ENCODE measurements around the gene TTLL1. TPM values are rescaled to one million over a fixed set of nuclear protein-coding genes. Genes with fewer than 3 reads are reported as not detected.
A peak's percentile ranks its signal among the peaks of the same experiment; 100 is the strongest.

TTLL1 gene
- polyA plus RNA-seq, 6 donors from 2014 or later = 0.60 to 4.1 (median 2.7) TPM

- no peak for DNase-seq
- Mint-ChIP-seq H3K4me1 (peaks cover 40 to 79% (median 74%) of the 10 kb centered on the region in 3 donors), H3K36me3 (no peaks in the 10 kb centered on the region), H3K9me3 (no peaks in the 10 kb centered on the region), H3K27ac (peak overlapping the region in 1 of 6 donors; percentile 66), H3K4me3 (peak overlapping the region in 1 of 8 donors; percentile 99), H3K27me3 (no peaks in the 10 kb centered on the region)
- ATAC-seq (ENCODE audit: low read depth in 2 of 2) = no peak
These were observed 78.1 kb downstream of the TTLL1 start for GRCh38 chr22:43011079-43011478.

DNA sequence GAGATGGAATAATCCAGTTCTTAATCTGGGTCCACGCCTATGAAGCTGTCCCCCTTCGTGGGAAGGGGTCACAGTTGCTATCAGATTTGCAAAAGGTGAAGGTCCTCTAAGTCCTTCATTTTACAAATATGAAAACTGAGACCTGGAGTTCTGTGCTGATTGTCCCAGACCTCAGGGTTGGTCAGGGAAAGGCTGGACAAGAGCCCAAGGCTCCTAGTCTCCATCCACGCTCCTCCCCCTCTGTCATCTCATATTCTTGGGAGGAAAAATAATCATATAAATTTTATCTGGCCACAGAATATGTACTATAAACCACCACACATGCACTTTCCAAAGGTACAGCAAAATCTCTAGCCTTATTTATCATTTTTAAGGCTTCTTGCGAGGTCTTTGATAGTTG lies 79.7 kb downstream of the TTLL1 start:
- Mint-ChIP-seq H3K9me3 (no peaks in the 10 kb centered on the region), H3K4me3 (no peak overlapping the region), H3K36me3 (no peaks in the 10 kb centered on the region), H3K27me3 (no peaks in the 10 kb centered on the region), H3K27ac (no peak overlapping the region), H3K4me1 (peaks cover 42 to 85% (median 77%) of the 10 kb centered on the region in 3 donors)
- DNase-seq (no peak), ATAC-seq (ENCODE audit: low read depth in 2 of 2) (no peak)

DNA sequence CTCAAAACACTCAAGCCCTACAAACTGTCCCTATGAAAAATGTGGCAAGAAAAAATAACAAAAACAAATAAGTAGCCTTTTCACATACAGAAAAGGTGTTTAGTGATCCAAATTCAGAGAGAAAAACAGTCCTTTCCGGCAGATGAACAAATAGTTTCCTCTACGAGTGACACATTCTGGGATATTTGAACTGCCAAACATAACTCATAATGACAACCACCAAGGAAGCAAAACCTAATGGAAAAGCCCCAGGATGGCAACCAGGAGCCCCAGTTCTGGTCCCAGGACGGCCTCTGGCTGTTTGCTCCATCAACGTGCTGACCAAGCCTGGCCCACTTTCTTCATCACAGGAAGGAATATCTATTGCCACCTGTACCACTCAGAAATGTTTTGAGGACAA lies 80.3 kb downstream of the TTLL1 start:
- Mint-ChIP-seq H3K4me3 (no peak overlapping the region), H3K27me3 (no peaks in the 10 kb centered on the region), H3K4me1 (peaks cover 42 to 87% (median 77%) of the 10 kb centered on the region in 3 donors), H3K36me3 (no peaks in the 10 kb centered on the region), H3K27ac (peak overlapping the region in 1 of 6 donors; percentile 18), H3K9me3 (no peaks in the 10 kb centered on the region)
- ATAC-seq (ENCODE audit: low read depth in 2 of 2) = no peak
- no peak for DNase-seq

DNA sequence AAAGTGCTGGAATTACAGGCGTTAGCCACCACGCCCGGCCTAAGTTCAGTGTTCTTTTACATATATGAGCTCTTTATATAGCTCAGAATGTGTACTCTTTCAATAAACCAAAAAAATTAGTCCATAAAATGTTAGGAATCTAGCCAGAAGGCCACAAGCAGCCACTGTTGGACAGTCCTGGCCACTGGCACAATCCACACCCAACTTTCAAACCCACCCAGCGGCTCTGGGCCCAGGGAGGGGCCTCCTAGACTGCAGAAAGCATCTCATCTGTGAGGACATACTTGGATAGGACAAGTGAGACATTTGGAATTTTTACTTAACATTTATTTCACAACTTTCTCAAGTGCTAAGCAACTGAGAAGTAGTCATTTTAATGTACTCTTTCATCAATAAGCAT lies 80.7 kb downstream of the TTLL1 start:
- Mint-ChIP-seq H3K27ac (peak overlapping the region in 1 of 6 donors; percentile 18), H3K36me3 (no peaks in the 10 kb centered on the region), H3K27me3 (no peaks in the 10 kb centered on the region), H3K4me3 (no peak overlapping the region), H3K9me3 (no peaks in the 10 kb centered on the region), H3K4me1 (peaks cover 42 to 87% (median 77%) of the 10 kb centered on the region in 3 donors)
- no peak for ATAC-seq (ENCODE audit: low read depth in 2 of 2)
- DNase-seq = no peak

- Mint-ChIP-seq H3K4me1 (peaks cover 36 to 87% (median 74%) of the 10 kb centered on the region in 3 donors), H3K27ac (peak overlapping the region in 3 of 6 donors; percentile 38 to 74 (median 53)), H3K36me3 (no peaks in the 10 kb centered on the region), H3K27me3 (no peaks in the 10 kb centered on the region), H3K9me3 (no peaks in the 10 kb centered on the region), H3K4me3 (no peak overlapping the region)
- no peak for ATAC-seq (ENCODE audit: low read depth in 2 of 2)
- DNase-seq = no peak
These were observed 81.6 kb downstream of the TTLL1 start for GRCh38 chr22:43007519-43008102.

DNA sequence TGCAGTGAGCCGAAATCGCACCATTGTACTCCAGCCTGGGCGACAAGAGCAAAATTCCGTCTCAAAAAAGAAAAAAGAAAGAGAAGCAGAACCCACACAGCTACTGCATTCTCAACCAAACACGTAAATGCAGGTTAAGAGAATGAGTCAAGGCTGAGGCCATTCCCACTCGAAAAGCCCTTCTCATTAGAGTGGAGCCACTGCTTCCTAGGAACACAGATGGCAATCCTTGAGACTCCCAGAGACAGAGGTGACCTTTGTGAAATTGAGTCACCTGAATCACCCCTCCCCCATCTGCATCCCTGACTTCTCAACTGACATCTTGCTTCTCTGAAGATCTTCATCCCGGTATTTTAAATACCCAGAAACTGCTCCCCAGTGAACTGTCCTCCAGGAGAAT lies 82.4 kb downstream of the TTLL1 start:
- H3K4me3 Mint-ChIP-seq = no peak overlapping the region

DNA sequence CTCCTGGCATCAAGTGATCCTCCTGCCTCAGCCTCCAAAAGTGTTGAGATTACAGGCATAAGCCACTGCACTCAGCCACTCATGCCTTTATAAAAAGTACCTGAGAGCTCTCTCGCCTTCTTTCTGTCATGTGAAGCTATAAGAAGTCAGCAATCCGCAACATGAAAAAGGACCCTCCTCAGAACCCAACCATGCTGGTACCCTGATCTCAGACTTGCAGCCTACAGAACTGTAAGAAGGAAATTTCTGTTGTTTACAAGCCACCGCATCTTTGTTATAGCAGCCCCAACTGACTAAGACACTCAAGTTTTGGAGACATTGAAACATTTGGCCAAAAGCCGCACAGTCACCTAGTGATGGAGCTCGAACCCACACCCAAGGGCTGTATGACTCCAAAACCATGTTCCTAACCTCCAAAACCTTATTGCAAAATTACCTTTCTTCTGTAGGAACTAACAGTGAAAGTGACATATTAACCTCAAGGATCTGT lies 83.1 kb downstream of the TTLL1 start:
- ATAC-seq (ENCODE audit: low read depth in 2 of 2) (no peak), DNase-seq (no peak)
- peak overlapping the region in 1 of 8 donors; percentile 24 for H3K4me3 Mint-ChIP-seq
- peaks cover 45 to 89% (median 77%) of the 10 kb centered on the region in 3 donors for H3K4me1 Mint-ChIP-seq
- no peaks in the 10 kb centered on the region for H3K27me3 Mint-ChIP-seq
- peak overlapping the region in 1 of 6 donors; percentile 26 for H3K27ac Mint-ChIP-seq
- no peaks in the 10 kb centered on the region for H3K9me3 Mint-ChIP-seq
- H3K36me3 Mint-ChIP-seq = no peaks in the 10 kb centered on the region

More for the DNA sequence above, 82.4 kb downstream of the TTLL1 start:
- Mint-ChIP-seq H3K27me3 (no peaks in the 10 kb centered on the region), H3K9me3 (no peaks in the 10 kb centered on the region), H3K36me3 (no peaks in the 10 kb centered on the region), H3K4me1 (peaks cover 44 to 89% (median 77%) of the 10 kb centered on the region in 3 donors), H3K27ac (peak overlapping the region in 3 of 6 donors; percentile 26 to 56 (median 53))
- DNase-seq = no peak
- no peak for ATAC-seq (ENCODE audit: low read depth in 2 of 2)

DNA sequence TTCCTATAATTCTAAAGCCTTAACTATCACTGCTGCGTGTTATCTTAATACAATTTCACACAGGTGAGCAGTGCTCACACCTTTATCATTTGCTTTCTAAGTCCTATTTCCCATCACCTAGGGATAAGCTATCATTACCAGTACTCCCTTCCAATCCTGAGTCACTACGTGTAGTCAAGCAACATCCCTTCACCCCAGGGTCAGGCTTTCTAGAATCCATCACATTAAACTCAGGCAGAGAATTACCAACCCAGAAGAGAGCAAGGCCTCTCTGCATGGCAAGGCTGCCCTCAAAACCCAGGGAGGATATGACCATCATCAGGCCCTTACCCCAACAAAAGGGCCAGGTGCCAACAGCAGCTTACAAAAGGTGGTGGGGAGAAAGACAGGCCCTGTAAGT lies 84.1 kb downstream of the TTLL1 start:
- Mint-ChIP-seq H3K27me3 (no peaks in the 10 kb centered on the region), H3K9me3 (no peaks in the 10 kb centered on the region), H3K36me3 (no peaks in the 10 kb centered on the region), H3K4me3 (peak overlapping the region in 1 of 8 donors; percentile 10), H3K27ac (peak overlapping the region in 2 of 6 donors; percentile 17 to 27), H3K4me1 (peaks cover 50 to 92% (median 81%) of the 10 kb centered on the region in 3 donors)
- ATAC-seq (ENCODE audit: low read depth in 2 of 2) (no peak), DNase-seq (no peak)

DNA sequence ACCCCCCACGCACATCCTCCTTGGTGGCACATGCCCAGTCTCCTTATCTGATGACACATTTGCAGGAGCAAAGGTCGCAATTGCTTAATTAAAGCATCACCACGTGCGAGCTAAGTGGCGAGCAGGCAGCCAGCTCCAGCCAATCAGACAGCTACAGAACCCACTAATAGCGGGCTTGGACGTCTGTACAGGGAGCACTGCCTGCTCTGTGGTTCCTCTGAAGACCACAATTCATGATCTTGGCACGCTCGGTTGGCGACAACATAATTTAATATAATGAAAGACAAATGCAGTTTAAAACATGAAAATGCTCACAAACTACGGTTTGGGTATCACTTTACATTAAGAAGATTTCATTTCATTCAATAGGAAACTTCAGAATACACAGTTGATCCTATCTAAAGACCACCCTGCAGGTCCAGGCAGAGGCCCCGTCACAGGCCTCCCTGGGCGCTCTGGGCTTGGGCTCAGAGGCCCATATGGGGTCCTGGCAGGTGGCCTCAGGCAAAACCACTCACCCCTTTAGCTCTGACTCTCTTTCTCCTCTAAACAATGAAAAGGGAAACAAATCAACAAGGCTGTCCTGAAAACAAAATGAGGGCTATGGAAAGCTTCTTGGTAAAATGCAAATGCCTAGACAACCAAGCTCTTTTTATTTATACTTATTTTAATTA lies 84.7 kb downstream of the TTLL1 start:
- Mint-ChIP-seq H3K27ac (peak overlapping the region in 3 of 6 donors; percentile 75 to 76 (median 76)), H3K27me3 (no peaks in the 10 kb centered on the region), H3K36me3 (no peaks in the 10 kb centered on the region), H3K4me3 (peak overlapping the region in 4 of 8 donors; percentile 18 to 37 (median 26)), H3K4me1 (peaks cover 52 to 96% (median 85%) of the 10 kb centered on the region in 3 donors), H3K9me3 (no peaks in the 10 kb centered on the region)
- ATAC-seq (ENCODE audit: low read depth in 2 of 2) (peak; percentile 57), DNase-seq (no peak)

DNA sequence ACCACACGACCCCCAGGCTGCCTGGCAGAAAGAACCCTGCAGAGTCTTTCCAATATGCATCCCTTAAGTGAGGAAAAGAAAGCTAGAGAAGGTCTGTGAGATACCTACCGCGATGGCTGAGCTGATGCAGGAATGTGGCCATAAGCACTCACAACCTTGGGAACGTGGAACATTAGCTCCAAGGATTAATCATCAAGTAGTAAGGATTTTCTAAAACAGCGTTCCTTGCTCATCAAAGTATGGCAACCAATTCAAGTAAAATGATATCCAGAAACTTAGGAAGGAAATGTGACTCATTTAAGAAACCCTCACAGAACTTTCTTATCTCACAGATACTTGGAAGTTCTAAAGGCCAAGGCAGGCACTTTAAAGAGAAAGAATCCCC lies 87.0 kb downstream of the TTLL1 start:
- Mint-ChIP-seq H3K4me3 (peak overlapping the region in 2 of 8 donors; percentile 26 to 47), H3K27me3 (no peaks in the 10 kb centered on the region), H3K9me3 (no peaks in the 10 kb centered on the region), H3K36me3 (no peaks in the 10 kb centered on the region), H3K4me1 (peaks cover 65 to 96% (median 92%) of the 10 kb centered on the region in 3 donors), H3K27ac (peak overlapping the region in 4 of 6 donors; percentile 76 to 90 (median 78))
- no peak for DNase-seq
- ATAC-seq (ENCODE audit: low read depth in 2 of 2) = no peak

- H3K27me3 Mint-ChIP-seq = no peaks in the 10 kb centered on the region
- H3K4me1 Mint-ChIP-seq = peaks cover 60 to 96% (median 87%) of the 10 kb centered on the region in 3 donors
- H3K27ac Mint-ChIP-seq = peak overlapping the region; percentile 57 to 90 (median 76)
- peak; percentile 12 for DNase-seq
- H3K4me3 Mint-ChIP-seq = peak overlapping the region in 5 of 8 donors; percentile 10 to 55 (median 31)
- no peaks in the 10 kb centered on the region for H3K9me3 Mint-ChIP-seq
- H3K36me3 Mint-ChIP-seq = no peaks in the 10 kb centered on the region
- peak; percentile 72 to 74 for ATAC-seq (ENCODE audit: low read depth in 2 of 2)
These were observed 87.7 kb downstream of the TTLL1 start for GRCh38 chr22:43001271-43002201.

DNA sequence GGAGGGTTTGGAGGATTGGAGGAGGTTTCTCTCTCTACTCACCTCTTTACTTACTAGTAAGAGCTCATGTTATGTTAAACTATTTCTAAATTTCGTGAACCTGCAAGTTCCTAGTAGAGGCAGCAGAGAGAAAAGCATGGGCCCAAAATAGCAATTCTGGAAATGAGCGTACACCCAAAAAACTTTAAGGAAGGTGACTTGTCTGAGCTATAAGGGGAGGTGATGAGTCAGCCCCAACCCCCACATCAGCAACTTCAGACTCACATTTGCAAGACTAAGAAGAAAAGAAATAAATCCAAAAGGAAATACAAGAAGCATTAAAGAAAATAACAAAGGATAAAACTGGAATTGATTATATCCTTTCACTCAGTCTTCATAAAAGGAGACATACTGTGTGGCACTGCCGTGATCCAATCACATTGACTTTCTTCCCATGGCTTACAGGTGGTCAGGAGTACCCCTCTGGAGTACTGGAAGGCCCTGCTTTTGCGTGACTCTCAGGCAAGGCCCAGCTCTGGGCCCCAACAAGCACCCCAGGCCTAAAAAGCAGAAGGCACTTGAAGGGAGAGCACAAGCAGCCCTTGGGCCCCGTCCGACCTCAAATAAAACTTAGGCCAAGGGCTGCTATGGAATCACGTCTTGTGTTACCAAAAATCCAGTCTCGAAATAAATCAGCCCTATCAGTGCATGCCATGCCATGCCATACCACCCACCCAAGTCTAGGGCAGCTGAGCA lies 88.6 kb downstream of the TTLL1 start:
- peak overlapping the region in 3 of 8 donors; percentile 13 to 47 (median 26) for H3K4me3 Mint-ChIP-seq
- no peaks in the 10 kb centered on the region for H3K27me3 Mint-ChIP-seq
- H3K9me3 Mint-ChIP-seq = no peaks in the 10 kb centered on the region
- peak overlapping the region; percentile 12 to 88 (median 77) for H3K27ac Mint-ChIP-seq
- H3K36me3 Mint-ChIP-seq = no peaks in the 10 kb centered on the region
- ATAC-seq (ENCODE audit: low read depth in 2 of 2) = no peak
- no peak for DNase-seq
- peaks cover 59 to 95% (median 85%) of the 10 kb centered on the region in 3 donors for H3K4me1 Mint-ChIP-seq
